Measurements from ENCODE around the gene TICAM1.
A peak's percentile ranks its signal among the peaks of the same experiment; 100 is the strongest.
"Not testable (repeated sequence)": the region's sequence is repeated elsewhere in the genome, so short reads cannot be mapped to it uniquely, and the experiment has no call there.

The TICAM1 gene

DNA sequence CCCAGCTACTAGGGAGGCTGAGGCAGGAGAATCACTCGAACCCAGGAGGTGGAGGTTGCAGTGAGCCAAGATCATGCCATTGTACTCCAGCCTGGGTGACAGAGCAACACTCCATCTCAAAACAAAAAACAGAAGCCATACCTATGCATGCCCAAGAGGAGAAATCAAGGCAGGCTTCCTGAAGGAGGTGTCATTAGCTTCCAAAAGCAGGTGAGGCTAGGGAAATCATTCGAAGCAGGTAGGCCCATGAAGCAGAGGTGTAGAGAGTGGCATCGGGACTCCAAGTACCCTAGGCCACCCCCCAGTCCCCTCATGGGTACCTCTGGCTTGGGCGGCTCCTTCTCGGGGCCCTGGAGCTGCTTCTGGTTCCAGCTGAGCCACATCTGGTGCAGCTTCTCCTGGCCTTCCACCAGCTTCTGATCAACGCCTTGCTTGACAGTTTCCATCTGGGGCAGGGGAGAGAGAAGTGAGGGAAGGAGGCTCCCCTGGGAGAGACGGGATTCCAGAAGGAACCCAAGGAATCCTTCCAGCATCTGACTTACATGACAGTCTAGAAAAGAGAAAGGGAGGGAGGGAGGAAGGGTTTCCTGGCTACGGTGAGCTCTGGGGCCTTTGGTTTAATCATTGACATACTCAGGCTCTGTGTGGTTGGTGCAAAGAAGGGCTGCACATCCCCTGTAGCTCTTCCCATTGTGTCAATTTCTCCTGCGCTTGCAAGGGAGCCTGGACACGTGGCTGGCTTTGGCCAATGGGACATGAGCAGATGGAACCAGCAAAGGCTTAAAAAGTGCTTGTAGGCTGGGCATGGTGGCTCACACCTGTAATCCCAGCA, 13.1 kb upstream of the TICAM1 start:
- DNase-seq = no peak

DNA sequence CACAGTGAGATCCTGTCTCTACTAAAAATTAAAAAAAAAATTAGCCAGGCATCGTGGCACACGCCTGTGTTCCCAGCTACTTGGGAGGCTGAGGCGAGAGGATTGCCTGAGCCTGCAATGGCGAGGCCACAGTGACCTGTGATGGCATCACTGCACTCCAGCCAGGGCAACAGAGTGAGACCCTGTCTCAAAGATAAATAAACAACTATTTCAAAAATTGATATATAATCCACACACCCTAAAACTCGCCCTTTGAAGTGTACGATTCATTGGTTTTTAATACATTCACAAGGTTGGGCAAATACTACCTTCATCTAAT, 12.1 kb upstream of the TICAM1 start:
- no peak for DNase-seq

DNA sequence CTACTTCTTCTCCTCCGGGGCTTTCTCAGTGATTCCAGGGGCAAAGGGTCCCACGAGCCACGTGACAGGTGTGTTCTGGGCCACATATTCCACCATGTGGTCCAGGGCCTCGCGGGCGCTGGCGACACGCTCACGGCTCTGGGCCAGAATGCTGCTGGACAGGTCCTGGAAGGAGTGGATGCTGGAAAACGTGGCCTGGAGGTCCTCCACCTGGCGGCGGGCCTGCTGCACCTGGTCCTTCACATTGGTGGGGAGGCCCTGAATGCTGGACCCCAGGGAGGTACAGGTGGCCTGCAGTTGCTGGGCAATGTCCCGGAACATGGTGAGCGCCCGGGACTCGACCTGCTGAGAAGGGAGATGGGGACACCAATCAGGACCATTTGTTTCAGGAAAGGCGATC, 7.7 kb upstream of the TICAM1 start:
- no peak for DNase-seq

DNA sequence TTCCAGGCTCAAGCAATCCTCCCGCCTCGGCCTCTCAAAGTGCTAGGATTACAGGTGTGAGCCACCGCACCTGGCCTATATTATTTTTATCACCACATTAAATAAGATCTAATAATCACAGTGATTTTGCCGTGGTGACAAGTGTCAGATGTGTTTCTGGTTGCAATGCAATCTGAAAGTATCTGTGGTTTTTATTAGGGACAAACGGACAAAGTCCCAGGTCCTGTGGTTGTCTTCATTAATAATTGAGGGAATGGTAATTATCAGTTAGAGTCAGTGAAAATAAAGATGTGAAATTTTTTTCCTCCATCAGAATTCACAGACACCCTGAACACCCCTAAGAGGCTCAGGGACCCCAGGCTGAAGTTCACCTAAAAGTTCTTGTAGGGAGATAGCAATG, 1.3 kb upstream of the TICAM1 start:
- DNase-seq = no peak

DNA sequence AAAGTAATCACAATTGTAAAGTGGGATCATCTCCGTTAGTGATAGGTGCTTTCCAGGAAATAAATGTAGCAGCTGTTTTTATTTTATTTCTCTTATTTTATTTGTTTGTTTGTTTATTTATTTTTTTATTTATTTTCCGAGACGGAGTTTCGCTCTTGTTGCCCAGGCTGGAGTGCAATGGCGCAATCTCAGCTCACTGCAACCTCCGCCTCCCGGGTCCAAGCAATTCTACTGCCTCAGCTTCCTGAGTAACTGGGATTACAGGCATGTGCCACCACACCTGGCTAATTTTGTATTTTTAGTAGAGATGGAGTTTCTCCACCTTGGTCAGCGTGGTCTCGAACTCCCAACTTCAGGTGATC, 448 bp upstream of the TICAM1 start:
- DNase-seq = not testable (repeated sequence)

DNA sequence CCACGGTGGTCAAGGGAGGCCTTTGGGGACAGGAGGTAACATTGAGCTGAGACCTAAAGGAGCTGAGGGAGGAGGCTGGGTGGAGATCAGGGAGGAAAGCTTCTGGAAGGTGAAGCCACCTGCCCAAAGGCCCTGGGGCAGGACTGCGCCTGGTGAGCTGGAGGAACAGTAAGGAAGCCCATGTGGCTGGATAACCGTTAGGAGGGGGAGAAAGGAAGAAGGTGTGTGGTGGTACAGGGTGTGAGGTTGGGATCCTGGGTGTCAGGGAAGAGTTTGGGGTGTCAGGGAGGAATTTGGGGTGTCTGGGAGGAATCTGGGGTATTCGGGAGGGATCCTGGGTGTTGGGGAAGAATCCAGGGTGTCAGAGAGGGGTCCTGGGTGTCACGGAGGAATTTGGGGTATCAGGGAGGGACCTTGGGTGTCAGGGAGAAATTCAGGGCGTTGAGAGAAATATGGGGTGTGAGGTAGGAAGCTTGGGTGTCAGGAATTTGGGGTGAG, 695 bp downstream of the TICAM1 start:
- DNase-seq = no peak

DNA sequence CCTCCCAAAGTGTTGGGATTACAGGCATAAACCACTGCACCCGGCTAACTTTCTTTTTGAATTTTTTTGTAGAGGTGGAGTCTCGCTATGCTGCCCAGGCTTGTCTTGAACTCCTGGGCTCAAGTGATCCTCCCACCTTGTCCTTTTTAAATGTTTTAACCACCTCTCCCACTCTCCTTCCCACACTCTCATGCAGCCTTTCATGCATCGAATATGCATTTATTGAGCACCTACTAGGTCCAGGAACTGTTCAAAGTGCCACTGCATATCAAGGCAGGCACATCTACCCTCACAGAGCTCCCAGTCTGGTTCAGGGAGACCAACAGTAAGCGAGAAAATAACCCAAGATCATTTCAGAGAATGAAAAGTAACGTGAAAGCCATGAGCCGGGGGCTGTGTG, 1.2 kb downstream of the TICAM1 start:
- no peak for DNase-seq

DNA sequence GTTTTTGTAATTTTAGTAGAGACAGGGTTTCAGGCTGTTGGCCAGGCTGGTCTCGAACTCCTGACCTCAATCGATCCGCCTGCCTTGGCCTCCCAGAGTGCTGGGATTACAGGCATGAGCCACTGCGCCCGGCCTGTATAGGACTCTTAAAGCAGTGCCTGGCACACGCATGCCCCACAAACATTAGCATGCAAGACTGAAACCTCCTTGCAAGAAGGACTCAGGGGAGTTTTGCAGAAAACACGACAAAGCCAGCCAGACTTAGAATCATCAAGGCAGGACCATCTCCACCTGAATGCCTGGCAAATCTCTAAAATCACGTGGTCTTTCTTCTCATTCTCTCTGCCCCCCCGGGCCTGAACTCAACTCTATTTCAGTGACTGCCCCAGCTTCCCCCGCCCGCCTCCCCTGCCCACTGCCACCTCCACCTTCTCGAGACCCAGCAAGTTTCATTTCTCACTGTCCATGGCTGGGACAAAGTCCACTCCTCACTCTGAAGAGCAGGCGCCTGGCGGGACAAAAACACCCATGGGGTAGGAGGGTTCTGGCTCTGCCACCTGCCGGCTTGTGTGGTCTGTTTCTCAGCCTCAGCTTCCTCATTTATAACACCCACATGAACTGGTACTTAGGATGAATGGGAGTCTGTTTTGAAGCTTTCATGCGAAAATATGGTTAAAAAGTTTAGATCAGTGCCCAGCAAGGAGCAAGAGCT, 2.4 kb downstream of the TICAM1 start:
- DNase-seq = peak in 1 of 2 donors; percentile 42

DNA sequence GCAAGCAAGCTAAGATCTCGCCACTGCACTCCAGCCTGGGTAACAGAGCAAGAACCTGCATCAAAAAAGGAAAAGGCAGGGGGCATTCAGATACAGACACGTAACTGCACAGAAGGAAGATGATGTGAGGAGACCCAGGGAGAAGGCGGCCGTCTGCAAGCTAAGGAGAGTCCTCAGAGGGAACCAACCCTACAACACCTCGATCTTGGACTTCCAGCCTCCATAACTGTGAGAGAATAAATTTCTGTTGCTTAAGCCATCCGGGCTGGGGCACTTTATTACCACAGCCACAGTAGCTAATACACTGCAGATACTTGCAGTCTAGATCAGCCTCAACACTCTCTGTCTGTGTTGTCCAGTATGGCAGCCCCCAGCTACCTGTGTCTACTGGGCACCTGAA, 7.9 kb downstream of the TICAM1 start:
- no peak for DNase-seq

DNA sequence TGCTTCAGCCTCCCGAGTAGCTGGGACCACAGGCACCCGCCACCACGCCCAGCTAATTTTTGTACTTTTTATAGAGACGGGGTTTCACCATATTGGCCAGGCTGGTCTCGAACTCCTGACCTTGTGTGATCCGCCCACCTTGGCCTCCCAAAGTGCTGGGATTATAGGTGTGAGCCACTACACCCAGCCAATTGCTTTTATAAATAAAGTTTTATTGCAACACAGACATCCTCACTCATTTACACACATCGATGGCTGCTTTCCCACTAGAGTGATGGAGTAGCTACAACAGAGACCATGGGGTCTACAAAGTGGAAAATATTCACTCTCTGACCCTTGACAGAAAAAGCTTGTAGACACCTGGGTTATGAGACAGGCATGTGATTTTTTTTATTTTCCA, 9.2 kb downstream of the TICAM1 start:
- DNase-seq = not testable (repeated sequence)

DNA sequence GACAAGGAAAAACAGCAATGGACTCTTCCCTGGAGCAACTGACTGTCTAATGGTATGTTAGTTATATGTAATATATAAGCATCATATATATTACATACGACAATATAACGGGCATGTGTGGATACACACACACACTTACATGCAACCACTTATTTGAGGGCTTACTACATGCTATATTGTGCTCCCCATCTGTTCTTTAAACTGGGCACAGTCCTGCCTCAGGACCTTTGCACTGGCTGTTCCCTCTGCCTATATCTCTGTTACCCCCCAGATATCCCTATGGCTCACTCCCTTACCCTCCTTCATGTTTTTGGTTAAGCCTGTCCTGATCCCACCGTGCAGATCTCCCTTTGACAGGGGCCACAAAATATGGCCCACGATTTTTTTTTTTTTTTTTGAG, 10.2 kb downstream of the TICAM1 start:
- DNase-seq = no peak

DNA sequence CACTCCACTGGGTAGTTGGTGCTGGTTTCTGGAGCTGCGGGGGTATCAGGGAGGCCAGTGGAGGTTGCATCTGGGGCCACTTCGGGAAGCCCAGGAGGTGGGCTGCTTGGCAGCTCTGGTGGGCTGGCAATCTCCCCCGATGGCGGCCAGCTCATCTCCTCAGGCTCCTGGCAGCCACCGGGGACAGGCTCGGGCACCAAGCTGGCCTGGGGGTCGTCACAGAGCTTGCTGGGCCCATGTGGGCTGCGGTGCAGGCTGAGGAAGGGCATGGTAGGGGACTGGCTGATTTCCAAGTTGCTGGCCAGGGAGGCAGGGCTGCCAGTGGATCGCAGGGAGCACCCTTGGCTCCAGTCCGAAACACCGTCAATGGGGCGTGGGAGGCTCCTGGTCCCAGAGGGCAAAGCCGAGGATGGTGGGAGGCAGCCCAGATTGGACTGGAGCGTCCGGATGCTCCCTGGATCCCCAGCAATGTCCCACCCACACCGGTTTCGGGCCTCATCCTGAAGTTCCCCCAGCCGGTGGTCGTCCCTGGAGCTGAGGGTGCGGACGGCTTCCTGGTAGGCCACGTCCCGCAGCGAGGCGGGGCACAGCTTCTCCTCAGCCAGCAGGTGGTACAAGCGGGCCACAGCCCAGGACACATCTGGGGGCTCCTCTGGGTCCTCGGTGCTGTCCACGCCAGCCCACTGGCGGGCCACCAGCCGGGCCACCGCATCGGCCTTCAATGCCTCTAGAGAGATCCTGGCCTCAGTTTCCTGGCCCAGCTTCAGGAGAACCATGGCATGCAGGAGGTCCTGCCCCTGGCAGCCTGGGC, 13.8 kb downstream of the TICAM1 start:
- no peak for DNase-seq

DNA sequence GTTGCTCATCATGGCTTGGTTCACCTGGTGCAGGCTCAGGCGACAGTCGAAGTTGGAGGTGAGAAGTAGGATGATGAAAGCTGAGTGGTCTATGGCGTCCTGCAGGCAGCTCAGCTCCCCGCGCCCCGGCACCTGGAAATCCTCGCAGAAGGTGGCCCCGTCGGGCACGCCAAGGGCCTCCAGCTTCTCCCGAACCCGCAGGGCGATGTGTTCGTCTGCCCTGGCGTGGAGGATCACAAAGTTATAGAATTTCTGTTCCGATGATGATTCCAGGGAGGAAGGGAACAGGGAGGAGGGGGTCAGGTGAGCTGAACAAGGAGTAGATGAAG, 14.6 kb downstream of the TICAM1 start:
- no peak for DNase-seq

DNA sequence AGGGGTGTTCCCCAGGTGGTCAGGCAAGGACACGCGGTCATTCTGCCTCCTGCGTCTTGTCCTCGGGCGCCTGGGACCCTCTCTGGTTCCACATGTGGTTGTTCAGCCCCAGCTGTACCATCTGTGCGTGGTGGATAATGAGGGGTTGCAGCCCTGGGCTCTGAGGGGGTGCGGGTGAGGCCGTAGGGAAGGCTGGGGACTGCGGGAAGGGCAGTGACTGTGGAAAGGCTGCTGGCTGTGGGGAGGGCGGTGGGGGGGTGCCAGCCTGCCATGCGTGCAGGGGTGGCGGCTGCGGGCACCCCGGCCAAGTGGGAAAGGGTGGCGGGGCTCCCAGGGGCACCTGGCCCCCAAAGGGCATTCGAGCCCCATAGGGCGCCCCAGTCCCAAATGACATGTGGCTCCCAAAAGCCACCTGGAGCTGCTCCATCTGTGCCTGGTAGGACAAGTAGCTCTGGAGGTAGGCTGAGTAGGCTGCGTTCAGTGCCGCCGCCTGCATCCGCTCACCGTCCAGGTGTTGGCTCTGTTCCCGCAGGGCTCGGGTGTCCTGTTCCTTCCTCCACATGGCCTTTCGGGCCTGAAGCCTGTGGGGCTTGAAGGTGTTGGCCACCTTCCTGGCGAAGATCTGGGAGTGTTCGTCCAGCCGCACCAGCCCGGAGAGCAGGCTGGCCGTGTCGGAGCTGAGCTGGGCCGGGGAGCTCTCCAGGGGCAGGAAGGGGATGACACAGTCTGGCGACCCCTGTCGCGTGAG, 15.1 kb downstream of the TICAM1 start:
- DNase-seq = no peak

DNA sequence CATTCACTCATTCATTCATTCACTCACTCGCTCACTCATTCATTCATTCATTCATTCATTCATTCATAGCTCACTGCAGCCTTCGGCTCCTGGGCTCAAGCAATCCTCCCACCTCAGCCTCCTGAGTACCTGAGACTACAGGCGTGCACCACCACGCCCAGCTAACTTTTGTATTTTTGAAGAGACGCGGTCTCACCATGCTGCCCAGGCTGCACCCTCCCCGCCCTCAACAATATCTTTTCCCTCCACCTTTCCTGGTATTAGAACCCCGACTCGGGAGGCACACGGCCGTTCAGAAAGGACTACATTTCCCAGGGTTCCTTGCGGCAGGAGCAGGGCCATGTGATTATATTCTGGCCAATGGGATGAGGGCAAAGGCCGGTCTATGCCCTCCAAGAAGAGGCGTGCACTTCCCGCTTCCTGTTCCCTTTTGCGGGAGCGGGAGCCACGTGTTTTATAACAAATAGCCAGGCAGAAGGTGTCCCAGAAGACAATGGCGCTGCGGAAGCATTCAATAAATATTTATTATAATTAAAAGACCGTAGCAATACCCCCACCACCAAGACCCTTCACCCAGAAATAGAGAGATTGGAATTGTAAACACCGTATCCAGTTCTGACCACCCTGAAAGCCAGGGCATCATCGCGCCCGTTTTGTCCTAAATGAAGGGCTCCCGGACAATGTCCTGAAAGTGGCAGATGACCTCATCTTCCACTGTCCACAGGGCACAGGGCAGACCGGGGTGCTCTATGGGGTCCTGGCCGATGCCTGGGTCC, 15.9 kb downstream of the TICAM1 start:
- peak; percentile 33 to 82 for DNase-seq

DNA sequence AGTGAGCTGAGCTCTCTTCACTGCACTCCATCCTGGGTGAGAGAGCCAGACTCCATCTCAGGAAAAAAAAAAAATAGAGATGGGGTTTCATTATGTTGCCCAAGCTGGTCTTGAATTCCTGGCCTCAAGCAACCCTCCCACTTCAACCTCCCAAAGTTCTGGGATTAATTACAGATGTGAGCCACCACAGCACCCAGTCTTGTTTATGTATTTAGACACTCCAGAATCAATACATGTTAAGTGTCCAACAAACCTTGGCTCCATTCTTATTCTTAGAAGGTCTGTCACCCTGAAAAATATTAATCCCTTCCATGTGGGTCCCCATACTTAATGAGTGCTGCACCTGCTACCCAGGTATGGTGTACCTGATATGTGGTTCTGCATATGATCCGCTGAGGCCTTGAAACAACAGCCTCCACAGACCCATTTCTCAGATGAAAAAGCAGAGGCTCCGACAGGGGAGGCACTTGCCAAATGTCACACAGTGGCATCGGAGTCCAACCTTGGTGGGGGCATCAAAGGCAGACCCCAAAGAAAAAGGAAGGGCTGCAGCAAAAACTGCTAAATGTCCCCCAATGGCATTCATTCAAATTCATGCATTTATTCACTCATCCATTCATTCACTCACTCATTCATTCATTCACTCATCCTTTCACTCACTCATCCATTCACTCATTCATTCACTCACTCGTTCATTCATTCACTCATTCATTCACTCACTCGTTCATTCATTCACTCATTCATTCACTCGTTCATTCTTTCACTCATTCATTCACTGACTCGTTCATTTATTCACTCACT, 16.7 kb downstream of the TICAM1 start:
- DNase-seq = no peak

DNA sequence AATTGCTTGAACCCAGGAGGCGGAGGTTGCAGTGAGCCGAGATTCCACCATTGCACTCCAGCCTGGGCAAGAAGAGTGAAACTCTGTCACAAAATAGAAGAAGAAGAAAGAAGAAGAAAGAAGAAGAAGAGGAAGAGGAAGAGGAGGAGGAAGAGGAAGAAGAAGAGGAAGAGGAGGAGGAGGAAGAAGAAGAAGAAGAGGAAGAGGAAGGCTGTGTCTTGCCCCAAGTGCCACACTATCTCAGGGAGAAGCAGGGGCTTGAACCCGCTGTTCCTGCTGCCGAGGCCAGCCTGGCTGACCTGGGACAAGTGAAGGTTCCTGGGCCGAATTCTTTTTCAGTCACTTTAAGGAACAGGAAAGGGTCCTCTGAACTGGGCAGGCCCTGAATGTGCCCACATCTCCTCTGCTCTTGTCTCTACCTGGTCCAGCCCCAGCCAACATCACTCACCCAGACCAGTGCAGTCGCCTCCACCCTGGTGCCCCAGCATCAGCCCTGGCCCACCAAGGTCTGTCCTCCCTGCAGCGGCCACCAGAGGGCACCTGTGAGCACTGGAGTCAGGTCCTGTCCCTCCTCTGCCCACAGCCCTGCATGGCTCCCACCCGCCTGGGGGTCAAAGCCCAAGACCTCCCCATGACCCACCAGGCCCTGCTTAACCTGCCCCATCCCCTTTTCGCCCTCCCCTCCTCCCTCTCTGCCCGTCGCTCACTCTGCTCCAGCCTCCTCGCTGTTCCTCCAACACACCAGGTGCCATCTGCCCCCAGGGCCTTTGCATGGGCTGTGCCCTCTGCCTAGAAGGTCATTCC, 20.0 kb downstream of the TICAM1 start:
- DNase-seq = peak; percentile 65 to 66

DNA sequence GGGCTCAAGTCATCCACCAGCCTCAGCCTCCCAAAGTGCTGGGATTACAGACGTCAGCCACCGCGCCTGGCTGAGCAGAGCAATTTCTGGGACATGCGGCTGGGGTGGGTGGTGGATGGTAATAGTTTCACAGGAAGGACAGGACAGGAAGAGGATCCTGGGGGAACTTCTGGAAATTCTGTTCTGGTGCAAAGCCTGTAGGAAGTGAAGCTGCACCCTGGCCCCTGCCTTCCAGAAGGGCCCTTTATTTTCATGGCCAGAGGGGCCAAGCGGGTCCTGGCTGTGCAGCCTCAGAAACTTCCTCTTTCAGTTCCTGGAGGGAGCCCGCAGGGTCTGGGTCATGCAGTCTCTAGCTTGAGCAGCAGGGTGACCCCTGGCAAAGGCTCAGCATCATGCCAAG, 24.3 kb downstream of the TICAM1 start:
- peak; percentile 14 to 19 for DNase-seq

DNA sequence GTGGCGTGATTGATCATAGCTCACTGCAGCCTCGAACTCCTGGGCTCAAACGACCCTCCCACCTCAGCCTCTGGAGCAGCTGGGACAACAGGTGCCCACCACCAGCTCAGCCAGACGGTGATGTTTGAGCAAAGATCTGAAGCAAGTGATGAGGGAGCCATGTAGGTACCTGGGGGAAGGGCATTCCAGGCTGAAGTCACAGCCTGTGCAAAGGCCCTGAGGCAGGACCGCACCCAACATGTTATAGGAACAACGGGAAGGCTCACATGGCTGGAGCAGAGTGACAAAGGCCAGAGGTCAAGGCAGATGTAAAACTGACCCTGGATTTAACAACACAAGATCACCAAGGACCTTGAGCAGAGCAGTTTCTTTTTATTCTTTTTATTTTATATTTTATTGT, 25.1 kb downstream of the TICAM1 start:
- DNase-seq = no peak

DNA sequence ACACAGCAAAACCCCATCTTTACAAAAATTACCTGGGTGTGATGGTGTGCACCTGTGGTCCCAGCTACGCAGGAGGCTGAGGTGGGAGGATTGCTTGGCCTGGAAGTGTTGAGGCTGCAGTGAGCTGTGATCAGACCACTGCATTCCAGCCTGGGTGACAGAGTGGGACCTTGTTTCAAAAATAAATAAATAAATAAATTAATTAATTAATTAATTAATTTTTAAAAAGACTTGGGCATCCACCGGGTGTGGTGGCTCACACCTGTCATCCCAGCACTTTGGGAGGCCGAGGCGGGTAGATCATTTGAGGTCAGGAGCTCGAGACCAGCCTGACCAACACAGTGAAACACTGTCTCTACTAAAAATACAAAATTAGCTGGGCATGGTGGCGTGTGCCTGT, 26.4 kb downstream of the TICAM1 start:
- not testable (repeated sequence) for DNase-seq

All from bone marrow (tissue), 2 donors.